Cardiac fibroblast (primary cell): ENCODE results near the gene DNAJB5.
"Not testable (repeated sequence)": the region's sequence is repeated elsewhere in the genome, so short reads cannot be mapped to it uniquely, and the experiment has no call there.

Source experiments
- DNase-seq, 2 donors: peaks; one replicate each; pipeline versions ENCODE4 v3.0.0 to v3.0.0-alpha.2; 2010; ENCODE audit warnings: low read depth in 2 of 2
- H3K4me3 ChIP-seq, 2 donors: replicated peaks in 1 of 2; 1 replicate in 1 of 2; 2 replicates in 1 of 2; pipeline ENCODE4 v1.5.1; 2011; ENCODE audit warnings: low read depth in 2 of 2, low read length in 2 of 2, mild to moderate bottlenecking in 2 of 2, moderate library complexity in 1 of 2
- CTCF ChIP-seq: IDR thresholded peaks from one replicate; pipeline ENCODE4 v1.5.1; 2011; ENCODE audit warnings: low read depth, mild to moderate bottlenecking, low read length, inconsistent platforms

DNAJB5 gene

GRCh38 chr9:34989003-34989945 lies at the start of gene DNAJB5:
Gene DNAJB5, plus strand, starts transcription at chr9:34989745. Its CDS starts 886 bp downstream, at chr9:34990631.
- peak; percentile 100 for DNase-seq
- no peak for TF ChIP-seq CTCF
- H3K4me3 ChIP-seq = peak within 1 kb of the TSS; percentile 64 to 97

- peak in 1 of 2 donors; percentile 27 for DNase-seq
Measured at GRCh38 chr9:34939989-34940388, 49.6 kb upstream of the DNAJB5 start.

GRCh38 chr9:34948451-34948850 lies 41.1 kb upstream of the DNAJB5 start:
- TF ChIP-seq CTCF = no peak

More at GRCh38 chr9:34939989-34940388, 49.6 kb upstream of the DNAJB5 start:
- not testable (repeated sequence) for H3K4me3 ChIP-seq

GRCh38 chr9:34954225-34954624 lies 35.3 kb upstream of the DNAJB5 start:
- H3K4me3 ChIP-seq = no peak overlapping the region
- DNase-seq = no peak
- TF ChIP-seq CTCF = no peak

More at GRCh38 chr9:34948451-34948850, 41.1 kb upstream of the DNAJB5 start:
- DNase-seq = no peak
- no peak overlapping the region for H3K4me3 ChIP-seq

- DNase-seq, H3K4me3 ChIP-seq: not testable (repeated sequence)
Measured at GRCh38 chr9:34956066-34956465, 33.5 kb upstream of the DNAJB5 start.

- DNase-seq = no peak
- H3K4me3 ChIP-seq = no peak overlapping the region
- no peak for TF ChIP-seq CTCF
Measured at GRCh38 chr9:34956648-34957047, 32.9 kb upstream of the DNAJB5 start.

GRCh38 chr9:34957492-34958410 lies 31.8 kb upstream of the DNAJB5 start, which contains the start of gene PHF24:
Gene PHF24, plus strand, starts transcription at chr9:34958285. Its CDS starts 13,014 bp downstream, at chr9:34971299.
- DNase-seq = peak in 1 of 2 donors; percentile 16
- no peak for TF ChIP-seq CTCF
- peak within 1 kb of the TSS; percentile 9 to 22 for H3K4me3 ChIP-seq
